MCF 10A (cell line): ENCODE measurements around the gene SCGB3A2. TPM values are rescaled to one million over a fixed set of nuclear protein-coding genes. Genes with fewer than 3 reads are reported as not detected.
A peak's percentile ranks its signal among the peaks of the same experiment; 100 is the strongest.

Source experiments
- BruUV-seq: library from RNA; stranded (reverse); fragments of 400-500 nt; replicated peaks from 2 replicates; lab custom pipeline; 2021; lab: Mats Ljungman, UMichigan
- CTCF ChIA-PET: fragments of 300-600 bp; sonication (Branson Sonifier 250); formaldehyde crosslinking; extraction: SDS; loops from one replicate; lab custom pipeline; 2021; ENCODE audit warnings: antibody characterized with exemption, inconsistent platforms; lab: Yijun Ruan, JAX
- POLR2A ChIA-PET: fragments of 300-600, 350-650 bp; sonication (Branson Sonifier 250); formaldehyde crosslinking; extraction: SDS; loops from one replicate; lab custom pipeline; 2020; ENCODE audit warnings: antibody characterized with exemption, inconsistent platforms; lab: Yijun Ruan, JAX
- DNase-seq: peaks from one replicate; pipeline ENCODE4 v3.0.0-alpha.2; 2018; ENCODE audit not compliant: unreplicated experiment
- H3K27ac Mint-ChIP-seq: one replicate; pipeline ENCODE4 v1.8.0; 2022; ENCODE audit warnings: mild to moderate bottlenecking, low read depth, mixed read lengths; ENCODE audit not compliant: unreplicated experiment
- H3K27me3 Mint-ChIP-seq: one replicate; pipeline ENCODE4 v1.8.0; 2022; ENCODE audit warnings: mixed read lengths; ENCODE audit not compliant: insufficient read depth, unreplicated experiment
- H3K36me3 Mint-ChIP-seq: one replicate; pipeline ENCODE4 v1.8.0; 2022; ENCODE audit warnings: mild to moderate bottlenecking, moderate library complexity, mixed read lengths; ENCODE audit not compliant: insufficient read depth, unreplicated experiment
- H3K4me1 Mint-ChIP-seq: one replicate; pipeline ENCODE4 v1.8.0; 2022; ENCODE audit warnings: mixed read lengths; ENCODE audit not compliant: insufficient read depth, unreplicated experiment
- H3K4me3 Mint-ChIP-seq: one replicate; pipeline ENCODE4 v1.8.0; 2022; ENCODE audit warnings: mild to moderate bottlenecking, moderate library complexity, mixed read lengths; ENCODE audit not compliant: unreplicated experiment
- H3K9me3 Mint-ChIP-seq: one replicate; pipeline ENCODE4 v1.8.0; 2022; ENCODE audit warnings: mixed read lengths; ENCODE audit not compliant: unreplicated experiment
- CTCF ChIP-seq: fragments of 200-600 bp; IDR thresholded peaks from one replicate; pipeline ENCODE4 v1.8.0; 2022; ENCODE audit warnings: antibody characterized with exemption, mild to moderate bottlenecking; ENCODE audit not compliant: unreplicated experiment
- intact Hi-C: fragments of 100-400 bp; cut with micrococcal nuclease; formaldehyde crosslinking; loops from 2 replicates; pipeline ENCODE4 v1.14.1; 2022
- total RNA-seq: library from RNA; stranded (reverse); gene quantifications from 2 replicates; pipeline ENCODE4 v1.2.3, GENCODE V29; 2022

Gene SCGB3A2
- total RNA-seq, 1 experiment from 2014 or later: not detected

- intact Hi-C loops: no loop called here
- DNase-seq: no peak
- Mint-ChIP-seq H3K4me3 (no peak overlapping the region), H3K36me3 (no peaks in the 10 kb centered on the region), H3K4me1 (peaks cover 31% of the 10 kb centered on the region), H3K27ac (no peak overlapping the region), H3K27me3 (no peaks in the 10 kb centered on the region), H3K9me3 (no peaks in the 10 kb centered on the region)
- POLR2A ChIA-PET: interaction anchor here (0.9 kb wide), 1 partner anchor 211 kb away, joined by 3 read pairs; no protein-coding TSS in a partner anchor
- CTCF ChIA-PET: interaction anchor here (0.6 to 5.9 kb wide), 5 partner anchors 10 to 1203 kb away, joined by 3 to 34 read pairs (median 7); no protein-coding TSS in a partner anchor
- BruUV-seq: no TSS peak
- TF ChIP-seq CTCF: no peak
These were observed 46.0 kb upstream of the SCGB3A2 start for GRCh38 chr5:147832541-147832940.

- Mint-ChIP-seq H3K4me3 (no peak overlapping the region), H3K9me3 (peaks cover 7% of the 10 kb centered on the region), H3K4me1 (peaks cover 25% of the 10 kb centered on the region), H3K36me3 (no peaks in the 10 kb centered on the region), H3K27me3 (no peaks in the 10 kb centered on the region), H3K27ac (no peak overlapping the region)
- no TSS peak for BruUV-seq
- peak; percentile 61 for DNase-seq
- TF ChIP-seq CTCF: no peak
- CTCF ChIA-PET: interaction anchor here (0.6 to 1.5 kb wide), 6 partner anchors 11 to 208 kb away, joined by 3 to 5 read pairs (median 3); no protein-coding TSS in a partner anchor
- intact Hi-C loops: no loop called here
- POLR2A ChIA-PET: interaction anchor here (0.6 to 0.9 kb wide), 2 partner anchors 9 to 299 kb away, joined by 3 read pairs; no protein-coding TSS in a partner anchor
These were observed 43.1 kb upstream of the SCGB3A2 start for GRCh38 chr5:147835386-147835798.

- Mint-ChIP-seq H3K4me3 (no peak overlapping the region), H3K27me3 (no peaks in the 10 kb centered on the region), H3K27ac (no peak overlapping the region), H3K36me3 (no peaks in the 10 kb centered on the region), H3K9me3 (peaks cover 7% of the 10 kb centered on the region), H3K4me1 (peaks cover 22% of the 10 kb centered on the region)
- no peak for DNase-seq
- POLR2A ChIA-PET: interaction anchor here (0.9 kb wide), 1 partner anchor 298 kb away, joined by 3 read pairs; no protein-coding TSS in a partner anchor
- BruUV-seq: no TSS peak
- no peak for TF ChIP-seq CTCF
- CTCF ChIA-PET: interaction anchor here (0.8 to 1.5 kb wide), 5 partner anchors 12 to 209 kb away, joined by 3 to 5 read pairs (median 3); no protein-coding TSS in a partner anchor
- intact Hi-C loops: no loop called here
These were observed 42.1 kb upstream of the SCGB3A2 start for GRCh38 chr5:147836439-147836838.

GRCh38 chr5:147842869-147843268, 35.6 kb upstream of the SCGB3A2 start:
- intact Hi-C loops: no loop called here
- POLR2A ChIA-PET: interaction anchor here (0.6 to 1.4 kb wide), 2 partner anchors 12 to 274 kb away, joined by 3 to 4 read pairs; partner anchors contain the start of gene SPINK1
- DNase-seq: no peak
- Mint-ChIP-seq H3K27me3 (peaks cover 23% of the 10 kb centered on the region), H3K4me3 (no peak overlapping the region), H3K9me3 (peaks cover 7% of the 10 kb centered on the region), H3K4me1 (peaks cover 5% of the 10 kb centered on the region), H3K27ac (no peak overlapping the region), H3K36me3 (no peaks in the 10 kb centered on the region)
- CTCF ChIA-PET: interaction anchor here (1.7 to 12.4 kb wide), 3 partner anchors 14 to 215 kb away, joined by 8 to 136 read pairs (median 15); no protein-coding TSS in a partner anchor
- no peak for TF ChIP-seq CTCF
- no TSS peak for BruUV-seq
